Measurements from ENCODE around the gene LTBP1.

- TF ChIP-seq POLR2A (IDR thresholded peaks at IDR 0.05; ENCODE audit: low read depth, low read length), result no peak
- TF ChIP-seq TAF1 (IDR thresholded peaks at IDR 0.05; ENCODE audit: borderline replicate concordance, low read depth, low read length), result no peak
- no peak for TF ChIP-seq POLR2AphosphoS5 (IDR thresholded peaks at IDR 0.05; ENCODE audit: low read depth, low read length)
Observed at GRCh38 chr2:33091541-33092123, 144.9 kb downstream of the LTBP1 start.

Data from GM12892 (cell line).